Heart left ventricle (tissue), 16 donors: Measurements from ENCODE around the gene MACF1. TPM values are rescaled to one million over a fixed set of nuclear protein-coding genes. Genes with fewer than 3 reads are reported as not detected.

ENCODE experiments used
- ATAC-seq, 4 donors: fragments of 200-7000 bp; cut with Tn5 transposase; one replicate each; pipeline ENCODE4 v1.9.1; 2020 to 2022; ENCODE audit warnings: moderate library complexity in 4 of 4, mild to moderate bottlenecking in 3 of 4, moderate number of reproducible peaks in 1 of 4
- DNase-seq, 5 donors: peaks; one replicate each; pipeline ENCODE4 v3.0.0-alpha.2; 2020
- H3K27ac ChIP-seq, 12 donors: fragments of 200-600 bp; sonication (generic) in 4 of 12; one replicate each; pipeline versions ENCODE4 v1.5.0 to v1.8.0; 2016 to 2022; ENCODE audit warnings: mild to moderate bottlenecking in 2 of 12
- H3K27me3 ChIP-seq, 9 donors: fragments of 200-600 bp; sonication (generic) in 2 of 9; one replicate each; pipeline versions ENCODE4 v1.5.1 to v1.8.0; 2016 to 2022; ENCODE audit warnings: mild to moderate bottlenecking in 3 of 9
- H3K36me3 ChIP-seq, 9 donors: fragments of 200-600 bp; sonication (generic) in 2 of 9; one replicate each; pipeline versions ENCODE4 v1.5.0 to v1.8.0; 2018 to 2022; ENCODE audit warnings: mild to moderate bottlenecking in 2 of 9
- H3K4me1 ChIP-seq, 12 donors: fragments of 200-600 bp; sonication (generic) in 4 of 12; one replicate each; pipeline versions ENCODE4 v1.5.0 to v1.8.0; 2016 to 2022; ENCODE audit warnings: mild to moderate bottlenecking in 3 of 12
- H3K4me3 ChIP-seq, 12 donors: fragments of 200-600 bp; sonication (generic) in 4 of 12; one replicate each; pipeline versions ENCODE4 v1.5.0 to v1.8.0; 2017 to 2022; ENCODE audit warnings: mild to moderate bottlenecking in 9 of 12, moderate library complexity in 4 of 12
- H3K9me3 ChIP-seq, 12 donors: fragments of 200-600 bp; sonication (generic) in 4 of 12; one replicate each; pipeline versions ENCODE4 v1.5.0 to v1.8.0; 2016 to 2022; ENCODE audit warnings: mild to moderate bottlenecking in 1 of 12
- POLR2A ChIP-seq, 2 donors: fragments of 450-650 bp; IDR thresholded peaks; one replicate each; pipeline ENCODE4 v1.6.1; 2017; ENCODE audit warnings: antibody characterized with exemption in 2 of 2, mild to moderate bottlenecking in 2 of 2, moderate library complexity in 2 of 2
- WGBS, 4 donors: extraction: QIAGEN DNeasy Blood & Tissue Kit in 2 of 4; methylation state at CpG; one replicate each; pipeline versions ENCODE4 v1.1.5 to v1.1.7; 2013 to 2018; 5-methylcytosine and 5-hydroxymethylcytosine counted together
- intact Hi-C, 10 donors: fragments of 100-400 bp; cut with DNase I; formaldehyde crosslinking; loops; one replicate each; pipeline versions ENCODE4 v1.11.1 to v1.14.2; 2022
- polyA plus RNA-seq, 2 donors: library from polyadenylated mRNA; stranded (reverse); fragments of 200-250 nt; gene quantifications; one replicate each; pipeline ENCODE4 v1.2.3, GENCODE V29; 2013
- total RNA-seq, 9 donors: library from RNA; depleted of rRNA in 2 of 9; stranded (reverse); fragments of >200 nt in 2 of 9; fragmentation: NEBNext Ultra II Directional in 3 of 9; extraction: Animal tissue kit (Norgen Biotek cat#: 25700) in 3 of 9; gene quantifications; one replicate each; pipeline versions ENCODE4 v1.1.0 to v1.2.4, GENCODE V29; 2016 to 2023
- TF ChIP-seq, protein P1 (sequence below), 12 donors: fragments of 200-600 bp; sonication (generic) in 4 of 12; IDR thresholded peaks; one replicate each; pipeline versions ENCODE4 v1.5.0 to v1.8.0; 2018 to 2022; ENCODE audit warnings: antibody characterized with exemption in 12 of 12, mild to moderate bottlenecking in 5 of 12
- donor health status: ischemic (EF 13 %, LVEDD 7.1; RV severe dilation, severe dysfunction).
- donor health status: healthy with polysubstance abuse.
- donor health status: DM: no; HTN: yes; CAD: no.
- donor health status: DM: no; HTN: no; CAD: no.
- donor health status: ischemic (EF 25% LVEDD 6.9; RV normal size, moderate dysfunction).
- donor health status: ischemic (EF 25% LVEDD 5.7; RV mildly dilated, moderate dysfunction).
- donor health status: healthy.
- donor health status: DM: yes; HTN: yes; CAD: no.
- donor health status: ischemic (EF 35%, LVEDD 5.7; RV mildly dilated, moderate dysfunction).
- donor health status: nonischemic (EF 11% LVEDD 7.7; RV severe dilation, severe dysfunction).
- donor health status: DM: yes; HTN: yes; CAD: no.
- donor health status: PGD.
- donor health status: ischemic (EF 29% LVEDD 5.4; RV normal size, mild dysfunction).
- donor health status: nonischemic (EF 23%, LVEDD 6.1; RV moderate dilation, normal function).

The MACF1 gene
- total and polyA plus RNA-seq, 11 donors, result 102 to 436 (median 251) TPM

DNA sequence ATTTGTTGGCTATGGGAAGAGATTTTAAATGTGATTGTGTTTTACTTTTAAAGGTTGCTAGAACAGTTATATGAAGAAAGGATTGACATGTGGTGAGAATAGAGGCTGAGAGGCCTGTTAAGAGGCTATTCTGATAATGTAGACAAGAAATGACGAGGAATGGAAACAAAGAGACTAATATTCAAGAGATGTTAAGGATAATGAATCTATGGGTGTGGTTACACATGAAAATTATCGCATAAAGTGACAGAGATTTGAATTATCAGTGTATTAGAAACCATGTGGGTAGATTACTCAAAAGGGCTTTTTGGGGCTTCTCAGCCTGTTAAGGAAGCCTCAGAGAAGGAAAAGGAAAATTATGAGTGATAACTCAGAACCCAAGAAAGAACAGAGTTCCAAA lies 120.4 kb downstream of the MACF1 start:
- 92 to 97% (median 93%) methylated on average over 2 of the region's 2 CpGs for WGBS, 4 donors
- Histone ChIP-seq H3K4me3 (no peak overlapping the region), H3K4me1 (peaks cover 0 to 3% (median 0%) of the 10 kb centered on the region in 12 donors), H3K9me3 (no peaks in the 10 kb centered on the region), H3K36me3 (peaks cover 4 to 100% (median 98%) of the 10 kb centered on the region in 9 donors), H3K27me3 (no peaks in the 10 kb centered on the region), H3K27ac (no peak overlapping the region)
- TF ChIP-seq, protein P1, sequence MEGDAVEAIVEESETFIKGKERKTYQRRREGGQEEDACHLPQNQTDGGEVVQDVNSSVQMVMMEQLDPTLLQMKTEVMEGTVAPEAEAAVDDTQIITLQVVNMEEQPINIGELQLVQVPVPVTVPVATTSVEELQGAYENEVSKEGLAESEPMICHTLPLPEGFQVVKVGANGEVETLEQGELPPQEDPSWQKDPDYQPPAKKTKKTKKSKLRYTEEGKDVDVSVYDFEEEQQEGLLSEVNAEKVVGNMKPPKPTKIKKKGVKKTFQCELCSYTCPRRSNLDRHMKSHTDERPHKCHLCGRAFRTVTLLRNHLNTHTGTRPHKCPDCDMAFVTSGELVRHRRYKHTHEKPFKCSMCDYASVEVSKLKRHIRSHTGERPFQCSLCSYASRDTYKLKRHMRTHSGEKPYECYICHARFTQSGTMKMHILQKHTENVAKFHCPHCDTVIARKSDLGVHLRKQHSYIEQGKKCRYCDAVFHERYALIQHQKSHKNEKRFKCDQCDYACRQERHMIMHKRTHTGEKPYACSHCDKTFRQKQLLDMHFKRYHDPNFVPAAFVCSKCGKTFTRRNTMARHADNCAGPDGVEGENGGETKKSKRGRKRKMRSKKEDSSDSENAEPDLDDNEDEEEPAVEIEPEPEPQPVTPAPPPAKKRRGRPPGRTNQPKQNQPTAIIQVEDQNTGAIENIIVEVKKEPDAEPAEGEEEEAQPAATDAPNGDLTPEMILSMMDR (IDR thresholded peaks at IDR 0.05), result no peak
- TF ChIP-seq POLR2A (IDR thresholded peaks at IDR 0.05), result no peak
- intact Hi-C loops, result loop anchor here in 4 of 10 donors (5.0 to 10.0 kb wide), 4 partner anchors 38 to 130 kb away; no protein-coding TSS in a partner anchor
- no peak for ATAC-seq
- DNase-seq, result no peak

DNA sequence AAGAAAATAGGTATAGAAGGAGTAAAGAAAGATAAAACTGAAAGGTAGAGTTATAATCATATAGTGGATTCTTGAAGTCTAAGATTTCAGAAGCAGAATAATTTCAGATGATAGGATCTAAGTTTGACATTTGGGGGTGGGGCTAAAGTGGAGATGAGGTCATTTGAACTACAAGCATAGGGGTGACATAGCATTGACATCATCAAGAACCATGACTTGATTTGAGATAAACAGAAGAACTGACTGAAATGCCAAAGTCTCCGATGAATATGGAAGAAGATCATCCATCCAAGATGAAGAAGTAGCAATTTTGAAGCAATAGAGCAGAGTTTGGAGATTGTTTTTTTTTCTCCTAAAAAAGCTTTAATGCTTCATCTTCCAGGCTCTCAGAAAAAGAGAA lies 122.3 kb downstream of the MACF1 start:
- WGBS, 4 donors, result 91 to 95% (median 95%) methylated on average over 1 of the region's 1 CpG
- peak overlapping the region in 1 of 12 donors; percentile 63 for H3K27ac ChIP-seq

DNA sequence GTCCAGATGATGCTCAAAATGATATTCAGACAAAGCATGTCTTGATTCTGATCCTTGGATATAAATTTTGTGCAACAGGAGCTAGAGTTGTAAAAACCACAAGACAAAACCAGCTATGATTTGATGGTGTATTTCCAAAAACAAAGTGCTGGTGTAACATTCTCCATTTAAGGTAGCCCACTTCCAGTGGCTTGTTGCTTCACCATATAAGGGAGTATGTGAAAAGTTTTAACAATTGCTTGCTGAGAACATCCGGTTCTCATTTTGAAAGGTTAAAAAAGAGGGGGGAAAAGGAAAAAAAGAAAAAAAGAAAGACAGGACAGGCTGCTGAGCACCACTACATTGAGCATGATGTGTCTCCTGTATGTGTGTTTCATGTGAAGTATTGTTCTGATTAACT lies 123.6 kb downstream of the MACF1 start:
- intact Hi-C loops, result loop anchor here in 3 of 10 donors (10.0 kb wide), 3 partner anchors 107 to 127 kb away; no protein-coding TSS in a partner anchor
- peaks cover 2 to 100% (median 98%) of the 10 kb centered on the region in 9 donors for H3K36me3 ChIP-seq
- TF ChIP-seq, protein P1 (IDR thresholded peaks at IDR 0.05), result no peak
- no peak for TF ChIP-seq POLR2A (IDR thresholded peaks at IDR 0.05)
- DNase-seq (no peak), ATAC-seq (no peak)
- no peaks in the 10 kb centered on the region for H3K9me3 ChIP-seq
- H3K27ac ChIP-seq, result peak overlapping the region in 2 of 12 donors; percentile 33 to 63
- 76 to 83% (median 77%) methylated on average over 1 of the region's 1 CpG for WGBS, 4 donors
- peak overlapping the region in 1 of 12 donors; percentile 19 for H3K4me3 ChIP-seq
- H3K27me3 ChIP-seq, result no peaks in the 10 kb centered on the region
- peaks cover 0 to 3% (median 0%) of the 10 kb centered on the region in 12 donors for H3K4me1 ChIP-seq

More for the DNA sequence above, 122.3 kb downstream of the MACF1 start:
- no peak for DNase-seq
- Histone ChIP-seq H3K36me3 (peaks cover 2 to 100% (median 98%) of the 10 kb centered on the region in 9 donors), H3K4me1 (peaks cover 0 to 3% (median 0%) of the 10 kb centered on the region in 12 donors), H3K9me3 (no peaks in the 10 kb centered on the region), H3K4me3 (no peak overlapping the region), H3K27me3 (no peaks in the 10 kb centered on the region)
- intact Hi-C loops, result loop anchor here in 3 of 10 donors (10.0 kb wide), 3 partner anchors 108 to 128 kb away; no protein-coding TSS in a partner anchor
- TF ChIP-seq POLR2A (IDR thresholded peaks at IDR 0.05), result no peak
- TF ChIP-seq, protein P1 (IDR thresholded peaks at IDR 0.05), result no peak
- no peak for ATAC-seq

DNA sequence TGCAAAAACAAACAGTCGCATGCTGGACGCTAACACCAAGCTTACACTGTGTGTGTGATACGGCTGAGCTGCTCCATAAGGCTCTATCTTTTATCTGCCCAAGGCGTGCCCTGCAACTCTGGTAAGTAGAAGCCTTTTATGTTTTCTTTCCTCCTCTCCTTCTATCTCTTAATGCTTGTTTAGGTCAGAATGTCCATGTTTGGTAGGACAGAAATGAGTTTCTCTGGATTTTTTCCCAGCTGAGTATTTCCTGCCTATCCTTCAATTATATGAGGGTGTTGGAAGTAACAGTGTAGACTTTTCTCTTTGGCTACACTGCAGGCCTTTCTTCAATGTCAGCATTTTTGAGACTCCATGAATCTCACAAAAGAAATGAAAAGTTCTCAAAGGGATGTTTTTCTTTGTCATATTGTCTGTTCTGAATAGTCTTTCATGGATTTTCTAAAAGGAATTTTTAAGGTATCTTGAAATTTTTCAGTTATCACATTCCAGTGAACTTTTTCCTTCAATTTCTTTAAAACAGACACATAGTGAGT lies 124.2 kb downstream of the MACF1 start:
- Histone ChIP-seq H3K27ac (peak overlapping the region in 2 of 12 donors; percentile 33 to 63), H3K27me3 (no peaks in the 10 kb centered on the region), H3K9me3 (no peaks in the 10 kb centered on the region), H3K4me3 (peak overlapping the region in 1 of 12 donors; percentile 19), H3K4me1 (peaks cover 0 to 3% (median 0%) of the 10 kb centered on the region in 12 donors), H3K36me3 (peaks cover 2 to 100% (median 98%) of the 10 kb centered on the region in 9 donors)
- intact Hi-C loops, result loop anchor here in 3 of 10 donors (10.0 kb wide), 3 partner anchors 106 to 126 kb away; no protein-coding TSS in a partner anchor
- DNase-seq (no peak), ATAC-seq (no peak)
- WGBS, 4 donors, result 82 to 89% (median 86%) methylated on average over 4 of the region's 4 CpGs
- TF ChIP-seq, protein P1 (IDR thresholded peaks at IDR 0.05), result no peak
- TF ChIP-seq POLR2A (IDR thresholded peaks at IDR 0.05), result no peak
